Midbrain (tissue), 1 donor: ENCODE measurements around the gene THEM5.
"Not testable (repeated sequence)": the region's sequence is repeated elsewhere in the genome, so short reads cannot be mapped to it uniquely, and the experiment has no call there.

Experiments used
- DNase-seq: peaks from one replicate; lab custom pipeline; 2025; lab: John Stamatoyannopoulos, UW

THEM5 gene

DNA sequence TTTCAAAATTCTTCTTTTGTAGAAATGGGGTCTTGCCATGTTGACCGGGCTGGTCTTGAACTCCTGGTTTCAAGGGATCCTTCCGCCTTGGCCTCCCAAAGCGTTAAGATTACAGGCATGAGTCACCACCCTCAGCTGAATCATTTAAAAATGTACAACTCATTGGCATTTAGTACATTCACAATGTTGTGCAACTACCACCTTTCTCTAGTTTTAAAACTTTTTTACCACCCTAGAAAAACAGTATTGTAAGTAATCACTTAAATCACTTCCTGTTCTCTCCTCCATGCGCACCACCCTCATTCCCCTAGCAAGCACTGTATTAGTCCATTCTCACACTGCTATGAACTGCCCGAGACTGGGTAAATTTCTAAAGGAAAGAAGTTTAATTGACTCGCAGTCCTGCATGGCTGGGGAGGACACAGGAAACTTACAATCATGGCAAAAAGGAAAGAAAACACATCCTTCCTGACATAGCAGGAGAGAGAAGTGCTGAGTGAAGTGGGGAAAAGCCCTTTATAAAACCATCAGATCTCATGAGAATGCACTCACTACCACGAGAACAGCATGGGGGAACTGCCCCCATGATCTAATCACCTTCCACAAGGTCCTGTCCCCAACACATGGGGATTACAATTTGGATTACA, 14.4 kb upstream of the THEM5 start:
- DNase-seq, result no peak

DNA sequence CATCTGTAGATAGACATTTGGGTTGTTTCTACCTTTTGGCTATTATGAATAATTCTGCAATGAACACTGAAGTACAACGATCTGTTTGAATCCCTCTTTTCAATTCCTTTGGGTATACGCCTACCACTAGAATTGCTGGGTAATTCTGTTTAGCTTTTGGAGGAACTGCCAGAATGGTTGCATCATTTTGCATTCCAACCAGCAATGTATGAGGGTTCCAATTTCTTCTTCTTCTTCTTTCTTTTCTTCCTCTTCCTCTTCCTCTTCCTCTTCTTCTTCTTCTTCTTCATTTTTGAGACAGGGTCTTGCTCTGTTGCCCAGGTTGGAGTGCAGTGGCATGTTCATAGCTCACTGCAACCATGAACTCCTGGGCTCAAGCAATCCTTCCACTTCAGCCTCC, 13.8 kb upstream of the THEM5 start:
- DNase-seq, result no peak

DNA sequence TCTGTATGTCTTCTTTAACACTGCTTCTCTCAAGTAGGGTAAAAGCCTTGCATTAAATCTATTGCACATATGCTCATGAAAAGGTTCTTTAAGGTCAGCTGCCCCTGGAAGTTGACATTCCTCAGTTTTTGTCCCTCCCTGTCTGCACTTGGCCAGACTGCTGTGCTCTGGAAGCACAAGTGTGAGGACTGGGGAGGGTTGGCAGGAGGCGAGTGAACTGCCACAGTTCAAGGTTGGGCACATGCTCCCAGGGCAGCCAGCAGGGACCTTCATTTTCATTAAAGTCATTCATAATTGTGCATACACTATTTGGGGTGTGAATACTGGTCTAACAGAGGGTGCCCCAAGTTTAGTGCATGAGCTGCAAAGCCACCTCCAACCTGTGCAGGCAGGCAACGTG, 10.9 kb upstream of the THEM5 start:
- no peak for DNase-seq

DNA sequence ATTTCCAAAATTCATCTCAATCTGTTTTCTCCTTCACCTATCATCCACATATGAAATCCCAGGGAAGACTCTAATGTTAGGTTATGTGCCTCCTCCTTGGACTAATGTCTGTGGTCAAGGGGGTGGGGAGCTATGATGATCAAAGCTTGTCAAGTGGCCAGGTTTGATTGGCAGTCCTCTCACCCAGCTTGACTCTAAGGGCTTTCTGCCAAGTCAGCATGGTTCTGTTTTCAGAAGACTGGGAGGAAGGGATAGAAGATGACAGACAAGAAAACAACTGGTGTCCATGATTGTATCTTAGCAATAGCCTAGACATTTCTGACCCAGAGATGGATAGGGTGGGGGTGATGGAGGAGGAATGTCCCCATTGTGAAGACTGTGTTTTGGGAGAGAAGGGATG, 9.1 kb upstream of the THEM5 start:
- no peak for DNase-seq

DNA sequence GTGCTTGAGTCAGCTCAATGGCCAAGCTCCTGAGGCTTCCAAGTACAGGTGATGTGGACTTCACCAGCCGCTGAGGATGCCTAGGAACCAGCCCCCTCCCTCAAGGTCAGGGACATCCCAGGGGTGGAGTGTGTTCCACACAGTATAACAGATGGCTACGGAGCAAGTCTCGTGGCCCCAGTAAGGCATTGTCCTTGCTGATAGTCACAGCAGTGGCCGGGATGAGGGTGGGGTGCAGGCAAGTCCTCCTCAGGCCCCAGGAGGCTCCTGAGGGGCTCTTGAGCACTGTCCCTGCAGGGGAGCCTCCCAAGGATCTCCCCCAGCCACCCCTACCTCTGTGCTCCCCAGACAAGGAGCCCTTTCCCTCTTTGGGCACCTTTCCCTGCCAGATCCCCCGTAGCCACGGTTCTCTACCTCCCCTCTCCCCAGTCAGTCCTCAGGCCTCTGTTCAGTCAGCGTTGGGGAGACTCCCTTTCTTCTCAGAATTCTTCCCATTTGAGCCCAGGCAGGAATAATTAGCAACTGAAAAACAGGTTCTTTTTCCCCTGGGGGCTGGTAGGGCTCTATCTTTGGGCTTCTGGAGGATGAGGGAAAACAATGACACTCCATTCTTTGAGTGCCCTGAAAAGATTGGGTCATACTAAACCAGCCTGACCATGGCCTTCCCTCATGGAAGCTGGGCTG, 7.1 kb upstream of the THEM5 start:
- DNase-seq, result no peak

DNA sequence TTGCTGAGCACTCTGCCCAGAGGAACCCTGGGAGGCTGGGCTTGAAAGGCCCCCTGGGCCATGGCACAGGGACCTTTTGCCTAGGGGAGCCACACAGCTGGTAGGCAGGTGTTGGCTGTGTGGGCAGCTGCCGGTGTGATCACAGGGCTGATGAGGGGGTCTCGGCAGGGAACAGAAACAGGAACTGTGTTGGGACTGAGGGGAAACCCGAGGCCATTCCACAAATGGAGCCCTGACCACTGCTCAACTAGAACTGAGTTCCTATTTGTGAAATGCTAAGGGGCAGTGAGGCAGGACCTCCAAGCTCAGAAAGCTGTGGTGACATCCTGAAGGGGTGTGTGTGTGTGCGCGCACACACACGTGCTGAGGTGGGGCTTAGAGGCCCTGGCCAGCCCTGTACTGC, 6.4 kb upstream of the THEM5 start:
- DNase-seq, result no peak

DNA sequence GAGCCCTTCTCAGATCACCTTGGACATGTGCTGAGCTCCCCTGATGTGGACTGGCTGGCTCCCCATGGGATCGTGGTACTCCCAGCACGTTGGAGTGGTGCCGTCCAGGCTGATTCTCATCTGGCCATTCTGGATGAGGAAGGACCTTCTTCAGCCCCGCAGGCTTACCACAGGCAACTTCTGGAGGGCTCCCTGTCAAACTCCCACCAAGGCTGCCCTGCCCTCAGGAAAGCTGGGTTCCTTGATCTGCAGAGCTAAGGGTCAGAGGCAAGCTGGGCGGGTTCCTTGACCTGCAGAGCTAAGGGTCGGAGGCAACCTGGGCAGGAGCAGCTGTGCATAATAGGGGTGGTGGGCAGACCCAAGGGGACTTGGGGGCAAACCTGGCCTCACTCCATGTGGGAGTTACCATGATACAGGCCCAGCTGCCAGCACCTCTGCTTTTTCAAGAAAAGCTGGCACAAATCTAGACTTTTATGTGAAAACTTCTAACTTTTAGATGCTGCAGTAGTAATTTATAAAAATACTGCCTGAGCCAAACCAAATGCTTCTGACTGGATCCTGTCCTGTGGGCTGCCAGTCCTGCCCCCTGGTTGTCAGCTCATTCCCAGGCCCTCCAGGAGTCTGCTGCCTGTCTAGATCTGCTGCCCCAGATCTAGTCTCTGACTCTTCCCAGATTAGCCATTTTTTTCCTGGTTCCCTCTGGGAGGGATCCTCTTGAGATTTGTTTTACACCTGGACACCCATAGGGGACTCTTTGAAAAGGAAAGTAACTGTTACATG, 5.6 kb upstream of the THEM5 start:
- DNase-seq, result no peak

DNA sequence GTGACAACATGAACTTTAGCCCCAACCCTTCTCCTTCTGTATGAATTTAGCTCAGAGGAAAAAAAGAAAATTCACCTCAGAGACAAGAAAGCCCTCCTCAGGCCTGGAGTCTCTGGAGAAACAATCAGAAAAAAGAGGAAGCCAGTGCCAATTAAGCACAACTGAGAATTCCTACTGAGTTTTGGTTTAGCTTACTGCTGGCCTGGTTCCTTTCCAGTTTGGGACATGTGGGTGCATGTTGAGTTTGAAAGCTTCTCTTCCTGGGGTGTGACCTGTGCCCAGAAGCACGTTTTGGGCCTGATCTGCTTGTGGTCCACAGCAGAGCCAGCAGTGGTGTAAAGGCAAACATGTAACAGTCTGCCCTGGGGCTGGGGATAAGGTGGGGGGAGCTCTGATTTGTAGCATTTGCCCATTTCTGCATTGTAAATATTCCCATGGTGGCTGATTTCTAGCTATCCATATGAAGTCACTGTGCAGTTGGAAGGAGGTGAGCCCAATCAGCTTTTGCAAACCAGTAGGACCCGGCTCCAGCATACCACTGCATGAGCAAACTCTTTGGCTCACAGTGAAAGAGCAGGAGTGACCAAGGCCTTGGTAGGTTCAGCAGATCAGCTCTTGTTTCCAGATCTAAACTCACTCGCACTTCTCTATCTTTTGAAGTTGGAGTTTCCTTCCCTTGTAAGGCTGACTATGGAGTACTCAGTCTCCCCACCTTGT, 4.7 kb upstream of the THEM5 start:
- DNase-seq, result no peak

DNA sequence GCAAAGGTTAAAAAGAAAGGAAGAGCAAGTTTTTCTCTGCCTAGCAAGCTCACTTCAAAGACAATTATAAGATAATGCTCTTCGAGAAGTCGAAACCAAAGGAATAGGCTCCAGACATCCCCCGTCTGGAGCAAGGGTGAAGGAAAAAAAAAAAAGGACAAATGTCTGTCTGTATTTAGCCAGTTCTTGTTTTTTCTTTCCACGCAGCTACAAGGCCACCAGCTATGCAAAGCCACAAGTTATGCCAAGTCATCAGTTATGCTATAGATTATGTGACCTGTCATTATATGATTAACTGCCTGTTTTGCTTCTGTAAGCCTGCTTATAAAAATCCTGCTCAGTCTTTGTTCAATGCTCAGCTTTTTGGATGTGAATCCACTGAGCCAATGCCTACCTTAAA, 2.4 kb upstream of the THEM5 start:
- no peak for DNase-seq

DNA sequence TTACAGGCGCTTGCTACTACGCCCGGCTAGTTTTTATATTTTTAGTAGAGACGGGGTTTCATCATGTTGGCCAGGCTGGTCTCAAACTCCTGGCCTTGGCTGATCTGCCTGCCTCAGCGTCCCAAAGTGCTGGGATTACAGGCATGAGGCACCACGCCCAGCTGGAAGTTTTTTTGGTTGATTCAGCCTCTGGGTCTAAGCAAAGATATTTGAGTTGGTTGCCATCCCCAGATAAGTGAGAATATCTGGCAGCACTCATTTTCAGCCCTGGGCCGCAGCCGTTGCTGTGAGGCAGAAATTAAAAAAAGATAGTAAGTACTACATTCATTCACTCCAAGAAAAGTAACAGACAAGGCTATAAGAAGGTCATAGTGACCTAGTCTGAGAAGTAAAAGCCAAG, 2.0 kb upstream of the THEM5 start:
- not testable (repeated sequence) for DNase-seq

DNA sequence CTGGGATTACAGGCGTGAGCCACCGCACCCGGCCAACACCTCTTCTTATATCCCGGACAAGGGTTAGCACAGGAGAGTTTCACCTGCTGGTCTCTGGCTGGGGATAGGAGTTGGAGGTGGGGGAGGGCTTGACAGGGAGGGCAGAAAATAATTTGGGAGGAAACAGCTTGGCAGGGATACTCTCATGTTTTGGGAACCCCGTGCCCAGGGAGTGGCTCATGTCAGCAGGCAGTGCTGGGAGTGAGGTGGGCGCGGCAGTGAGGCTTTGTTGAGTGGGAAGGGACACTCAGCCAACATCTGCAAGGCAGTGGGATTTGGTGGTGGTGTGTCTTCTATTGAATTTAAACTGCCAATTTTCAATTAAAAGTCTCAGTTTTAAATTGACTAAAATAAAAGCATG, 1.1 kb upstream of the THEM5 start:
- DNase-seq, result no peak

DNA sequence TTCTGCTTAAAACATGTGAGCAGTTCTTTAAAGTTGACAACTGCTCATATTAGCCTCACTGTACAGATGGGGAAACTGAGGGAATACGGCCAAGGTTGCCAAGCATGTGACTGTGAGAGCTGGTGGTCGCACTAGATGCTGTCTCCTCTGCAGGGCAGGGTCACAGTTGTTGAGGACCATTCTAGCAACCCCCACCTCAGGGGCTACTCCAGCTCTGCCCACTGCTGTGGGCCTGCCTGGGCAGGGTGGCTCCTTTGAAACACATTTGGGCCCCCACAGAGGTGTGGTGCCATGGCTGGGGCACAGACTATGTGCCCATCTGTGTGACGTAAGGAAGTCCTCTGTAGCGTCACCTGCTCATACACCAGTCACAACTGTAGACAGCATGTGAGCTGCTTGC, 779 bp downstream of the THEM5 start:
- DNase-seq, result no peak

DNA sequence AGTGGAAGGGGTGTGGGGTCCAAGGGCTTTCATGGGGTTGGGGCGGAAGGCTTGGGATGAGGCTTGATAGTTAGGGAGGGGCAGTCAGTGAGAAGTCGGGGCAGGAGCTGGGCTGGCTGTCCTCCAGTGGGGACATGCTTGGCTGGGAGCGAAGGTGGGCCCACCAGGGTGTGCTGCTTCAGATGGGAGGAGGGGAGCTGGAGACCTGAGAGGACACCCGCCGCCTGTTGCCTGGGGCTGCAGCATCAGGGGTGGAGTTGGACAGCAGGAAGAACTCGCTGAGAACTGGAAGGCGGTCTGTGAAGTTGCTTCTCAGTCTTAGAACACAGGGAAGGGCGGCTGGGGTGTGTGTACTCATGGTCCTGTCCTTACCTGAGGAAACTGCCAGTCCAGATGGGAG, 1.6 kb downstream of the THEM5 start:
- no peak for DNase-seq

DNA sequence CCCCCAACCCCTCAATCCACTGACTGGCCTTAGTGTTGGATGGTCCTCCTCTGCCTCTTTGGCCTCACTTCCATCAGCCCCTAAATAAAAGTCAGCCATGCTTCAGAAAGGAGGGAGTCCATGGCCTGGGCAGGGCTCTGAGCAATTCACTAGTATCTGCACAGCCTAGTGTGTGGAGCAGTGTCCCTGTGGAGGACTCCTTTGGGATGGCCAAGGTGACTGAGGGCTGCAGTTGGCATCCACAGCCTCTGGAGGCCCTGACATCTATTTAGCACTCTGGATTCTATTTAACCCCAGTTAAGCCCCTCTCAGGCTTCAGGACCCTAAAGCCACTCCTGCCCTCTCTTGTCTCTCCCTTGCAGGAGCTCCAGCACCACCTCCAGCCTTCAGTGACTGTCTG, 3.6 kb downstream of the THEM5 start:
- no peak for DNase-seq

DNA sequence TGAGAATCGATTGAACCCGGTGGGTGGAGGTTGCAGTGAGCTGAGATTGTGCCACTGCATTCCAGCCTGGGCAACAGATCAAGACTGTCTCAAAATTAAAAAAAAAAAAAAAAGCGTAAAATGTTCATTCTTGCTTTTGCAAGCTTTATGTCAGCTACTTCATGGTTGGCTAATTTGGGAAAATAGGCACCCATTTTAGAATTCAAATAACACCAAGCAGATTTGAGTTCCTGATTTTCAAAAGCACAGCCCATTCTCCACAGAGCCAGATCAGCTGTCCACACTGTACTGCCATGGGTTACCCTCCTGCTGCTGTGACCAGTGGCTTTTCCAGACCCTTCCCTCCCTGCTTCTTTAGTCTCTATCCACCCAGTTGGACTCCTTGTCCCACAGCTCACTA, 4.4 kb downstream of the THEM5 start:
- no peak for DNase-seq

DNA sequence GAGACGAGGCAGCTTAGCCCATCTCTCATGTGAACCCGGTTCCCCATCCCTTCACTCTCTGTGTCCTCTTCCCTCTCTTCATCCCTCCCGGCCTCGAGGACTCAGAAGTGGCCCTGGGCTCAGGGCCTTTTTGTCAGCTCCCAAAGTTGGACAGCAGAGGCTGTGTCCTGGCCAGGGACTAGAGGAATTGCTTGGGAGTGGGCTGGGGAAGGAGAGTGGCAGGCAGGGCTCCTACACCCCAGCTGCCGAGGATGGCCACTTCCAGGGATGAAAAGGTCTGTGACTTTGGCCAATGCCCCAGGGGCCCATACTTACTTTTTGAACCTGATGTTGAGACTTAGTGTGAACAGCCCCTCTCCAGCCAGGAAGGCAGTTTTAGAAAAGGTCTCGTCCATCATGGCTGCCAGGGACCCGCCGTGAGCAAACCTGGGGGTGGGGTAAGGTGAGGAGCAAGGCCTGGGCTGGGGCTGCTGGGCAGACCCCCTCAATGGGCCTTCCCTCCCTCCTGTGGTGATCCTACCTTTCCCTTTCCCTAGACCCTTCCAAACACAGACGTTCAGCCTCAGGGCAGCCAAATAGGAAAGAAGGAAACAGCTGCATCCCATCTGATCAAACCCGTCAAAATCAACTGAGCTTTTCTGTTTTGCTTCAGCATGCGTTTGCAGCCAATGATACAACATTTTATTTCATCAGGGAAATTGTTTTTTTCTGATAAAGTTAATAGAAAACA, 5.5 kb downstream of the THEM5 start:
- no peak for DNase-seq

DNA sequence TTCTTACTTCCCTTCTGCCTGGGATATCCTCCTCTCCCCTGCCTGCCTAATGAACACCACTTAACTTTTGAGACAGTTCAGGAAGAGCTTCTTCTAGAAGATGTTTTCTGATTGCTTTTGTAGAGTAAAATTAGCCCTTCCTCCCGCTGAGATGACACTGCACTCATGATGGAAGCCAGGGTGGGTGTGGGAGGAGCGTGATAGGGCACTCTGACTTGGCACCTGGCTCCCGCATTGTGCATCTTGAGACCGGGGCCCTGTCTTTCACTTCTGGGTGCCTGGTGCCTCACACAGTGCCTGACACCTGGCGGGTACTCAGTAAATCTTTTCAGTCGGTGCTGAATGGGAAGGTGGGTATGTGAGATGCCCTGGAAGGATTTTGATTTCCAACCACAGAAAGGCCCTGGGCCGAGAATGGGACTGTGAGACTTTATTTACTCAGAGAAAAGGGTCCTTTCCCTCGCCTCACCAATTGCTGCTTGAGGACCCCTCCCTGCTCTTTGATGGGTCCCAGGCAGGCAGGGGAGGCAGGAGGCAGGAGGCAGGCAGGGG, 6.8 kb downstream of the THEM5 start:
- DNase-seq, result no peak

DNA sequence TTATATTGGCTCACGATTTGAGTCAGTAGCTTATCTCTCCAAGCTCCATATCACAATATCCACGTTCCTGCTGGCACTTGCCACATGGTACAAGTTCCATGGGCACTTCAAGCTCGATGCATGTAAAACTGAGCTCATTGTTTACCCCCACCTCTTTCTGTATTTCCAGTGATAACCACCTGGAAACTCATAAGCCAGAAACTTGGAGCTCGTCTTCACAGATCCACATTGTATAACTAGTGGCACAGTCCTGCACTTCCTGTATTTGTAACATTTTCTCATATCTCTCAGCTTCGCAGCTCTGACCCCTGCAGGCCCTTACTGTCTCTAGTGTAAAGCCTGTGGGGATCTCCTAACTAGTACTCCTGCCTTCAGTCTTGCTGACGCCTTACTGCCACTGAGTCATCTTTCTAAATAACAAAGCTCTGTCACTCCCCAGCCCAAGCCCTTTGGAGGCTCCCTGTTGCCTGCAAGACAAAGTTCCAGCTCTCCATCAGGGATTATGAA, 7.4 kb downstream of the THEM5 start:
- no peak for DNase-seq

DNA sequence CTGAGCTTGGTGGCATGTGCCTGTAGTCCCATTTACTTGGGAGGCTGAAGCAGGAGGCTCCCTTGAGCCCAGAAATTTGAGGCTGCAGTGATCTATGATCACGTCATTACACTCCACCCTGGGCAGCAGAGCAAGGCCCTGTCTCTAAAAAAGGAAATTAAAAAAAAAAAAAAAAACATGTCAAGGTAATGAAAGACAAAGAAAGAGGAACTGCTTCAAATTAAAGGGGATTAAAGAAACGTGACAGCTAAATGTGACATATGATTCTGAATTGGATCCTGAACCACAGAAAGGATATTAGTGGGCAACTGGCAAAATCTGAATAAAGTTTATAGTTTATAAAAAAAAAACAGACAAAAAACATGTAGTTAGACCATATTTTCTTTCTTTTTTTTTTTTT, 10.1 kb downstream of the THEM5 start:
- DNase-seq, result no peak

DNA sequence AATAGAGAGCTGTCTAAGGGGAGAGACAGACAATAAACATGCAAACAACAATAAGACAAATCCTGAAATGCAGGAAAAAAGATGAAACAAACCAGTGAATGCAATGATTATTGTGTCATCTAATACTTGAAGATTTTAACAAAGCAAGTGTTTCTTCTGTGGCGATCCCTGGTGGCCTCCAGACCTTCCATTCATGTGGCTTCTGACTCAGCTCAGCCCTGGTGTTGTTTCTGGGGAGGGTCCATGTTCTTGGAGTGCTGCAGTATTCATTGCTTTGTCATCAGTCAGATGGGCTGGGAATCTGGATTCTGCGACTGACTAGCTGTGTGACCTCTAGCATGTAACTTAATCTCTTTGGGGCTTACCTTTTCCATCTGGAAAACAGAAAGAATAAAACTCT, 12.4 kb downstream of the THEM5 start:
- no peak for DNase-seq

DNA sequence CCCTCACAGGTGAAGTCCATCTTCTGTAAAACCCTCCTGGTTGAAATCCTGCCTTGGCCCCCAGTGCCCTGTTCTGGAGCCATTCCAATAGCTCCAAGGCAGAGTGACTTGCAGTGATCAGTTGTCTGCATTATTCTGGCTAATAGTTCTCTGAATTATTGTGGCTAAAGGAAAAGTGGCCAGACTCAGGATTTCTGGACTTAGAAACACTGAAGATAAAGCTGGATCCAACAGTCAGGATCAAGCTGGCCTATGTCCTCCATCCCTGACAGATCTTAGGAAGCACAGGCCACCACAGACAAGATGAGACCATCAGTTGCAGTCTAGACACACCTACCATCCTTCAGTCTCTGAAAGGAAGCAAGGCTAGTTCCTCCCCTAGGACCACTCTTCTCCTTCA, 13.1 kb downstream of the THEM5 start:
- DNase-seq, result no peak
